ENCODE measurements around the gene DECR2. TPM values are rescaled to one million over a fixed set of nuclear protein-coding genes. Genes with fewer than 3 reads are reported as not detected.
A peak's percentile ranks its signal among the peaks of the same experiment; 100 is the strongest.

Gene DECR2
- total RNA-seq, 1 donor from 2014 or later = 20.8 TPM

- no peak overlapping the region for H3K4me3 ChIP-seq (ENCODE audit: low read depth, low read length)
- no peak for DNase-seq (ENCODE audit: low read depth)
- TF ChIP-seq, protein P1, sequence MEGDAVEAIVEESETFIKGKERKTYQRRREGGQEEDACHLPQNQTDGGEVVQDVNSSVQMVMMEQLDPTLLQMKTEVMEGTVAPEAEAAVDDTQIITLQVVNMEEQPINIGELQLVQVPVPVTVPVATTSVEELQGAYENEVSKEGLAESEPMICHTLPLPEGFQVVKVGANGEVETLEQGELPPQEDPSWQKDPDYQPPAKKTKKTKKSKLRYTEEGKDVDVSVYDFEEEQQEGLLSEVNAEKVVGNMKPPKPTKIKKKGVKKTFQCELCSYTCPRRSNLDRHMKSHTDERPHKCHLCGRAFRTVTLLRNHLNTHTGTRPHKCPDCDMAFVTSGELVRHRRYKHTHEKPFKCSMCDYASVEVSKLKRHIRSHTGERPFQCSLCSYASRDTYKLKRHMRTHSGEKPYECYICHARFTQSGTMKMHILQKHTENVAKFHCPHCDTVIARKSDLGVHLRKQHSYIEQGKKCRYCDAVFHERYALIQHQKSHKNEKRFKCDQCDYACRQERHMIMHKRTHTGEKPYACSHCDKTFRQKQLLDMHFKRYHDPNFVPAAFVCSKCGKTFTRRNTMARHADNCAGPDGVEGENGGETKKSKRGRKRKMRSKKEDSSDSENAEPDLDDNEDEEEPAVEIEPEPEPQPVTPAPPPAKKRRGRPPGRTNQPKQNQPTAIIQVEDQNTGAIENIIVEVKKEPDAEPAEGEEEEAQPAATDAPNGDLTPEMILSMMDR (conservative IDR thresholded peaks at IDR 0.05; ENCODE audit: low read depth, low read length) = no peak
These were observed 2.9 kb upstream of the DECR2 start for GRCh38 chr16:398561-399339.

GRCh38 chr16:399340-400019 is 2.2 kb upstream of the DECR2 start:
- DNase-seq (ENCODE audit: low read depth) = no peak
- TF ChIP-seq, protein P1 (conservative IDR thresholded peaks at IDR 0.05; ENCODE audit: low read depth, low read length) = no peak

DNA sequence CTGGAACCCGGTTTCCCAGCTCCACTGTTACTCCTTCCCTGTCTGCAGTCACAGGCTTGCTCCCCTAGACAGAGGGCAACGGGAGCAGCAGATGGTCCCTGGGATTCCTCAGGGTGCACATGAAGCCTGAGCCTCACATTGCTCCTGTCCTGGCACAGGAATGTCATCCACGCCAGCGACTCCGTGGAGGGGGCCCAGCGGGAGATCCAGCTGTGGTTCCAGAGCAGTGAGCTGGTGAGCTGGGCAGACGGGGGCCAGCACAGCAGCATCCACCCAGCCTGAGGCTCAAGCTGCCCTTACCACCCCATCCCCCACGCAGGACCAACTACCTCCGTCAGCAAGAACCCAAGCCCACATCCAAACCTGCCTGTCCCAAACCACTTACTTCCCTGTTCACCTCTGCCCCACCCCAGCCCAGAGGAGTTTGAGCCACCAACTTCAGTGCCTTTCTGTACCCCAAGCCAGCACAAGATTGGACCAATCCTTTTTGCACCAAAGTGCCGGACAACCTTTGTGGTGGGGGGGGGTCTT is 1.6 kb upstream of the DECR2 start:
- DNase-seq (ENCODE audit: low read depth) = no peak
- peak overlapping the region; percentile 94 for H3K4me3 ChIP-seq (ENCODE audit: low read depth, low read length)
- TF ChIP-seq, protein P1 (conservative IDR thresholded peaks at IDR 0.05; ENCODE audit: low read depth, low read length) = no peak

More at GRCh38 chr16:399340-400019, 2.2 kb upstream of the DECR2 start:
- no peak overlapping the region for H3K4me3 ChIP-seq (ENCODE audit: low read depth, low read length)

- TF ChIP-seq, protein P1 (conservative IDR thresholded peaks at IDR 0.05; ENCODE audit: low read depth, low read length) = no peak
- DNase-seq (ENCODE audit: low read depth) = no peak
These were observed 3.3 kb downstream of the DECR2 start for GRCh38 chr16:404971-405486.

GRCh38 chr16:405548-406506 is 4.1 kb downstream of the DECR2 start:
- H3K4me3 ChIP-seq (ENCODE audit: low read depth, low read length) = no peak overlapping the region
- TF ChIP-seq, protein P1 (conservative IDR thresholded peaks at IDR 0.05; ENCODE audit: low read depth, low read length) = no peak
- DNase-seq (ENCODE audit: low read depth) = no peak

More at GRCh38 chr16:404971-405486, 3.3 kb downstream of the DECR2 start:
- no peak overlapping the region for H3K4me3 ChIP-seq (ENCODE audit: low read depth, low read length)

GRCh38 chr16:407253-407652 is 5.6 kb downstream of the DECR2 start:
- no peak for DNase-seq (ENCODE audit: low read depth)
- no peak overlapping the region for H3K4me3 ChIP-seq (ENCODE audit: low read depth, low read length)
- TF ChIP-seq, protein P1 (conservative IDR thresholded peaks at IDR 0.05; ENCODE audit: low read depth, low read length) = no peak
